DMS79 treated with DMSO at 0.1 percent for 48 hours (cell line): Measurements from ENCODE around the gene CFAP74.
A peak's percentile ranks its signal among the peaks of the same experiment; 100 is the strongest.
"Not testable (repeated sequence)": the region's sequence is repeated elsewhere in the genome, so short reads cannot be mapped to it uniquely, and the experiment has no call there.

Experiments
- DNase-seq: peaks from one replicate; lab custom pipeline; 2025; lab: John Stamatoyannopoulos, UW

The CFAP74 gene

GRCh38 chr1:1984560-1985070, 19.0 kb downstream of the CFAP74 start:
- no peak for DNase-seq

DNA sequence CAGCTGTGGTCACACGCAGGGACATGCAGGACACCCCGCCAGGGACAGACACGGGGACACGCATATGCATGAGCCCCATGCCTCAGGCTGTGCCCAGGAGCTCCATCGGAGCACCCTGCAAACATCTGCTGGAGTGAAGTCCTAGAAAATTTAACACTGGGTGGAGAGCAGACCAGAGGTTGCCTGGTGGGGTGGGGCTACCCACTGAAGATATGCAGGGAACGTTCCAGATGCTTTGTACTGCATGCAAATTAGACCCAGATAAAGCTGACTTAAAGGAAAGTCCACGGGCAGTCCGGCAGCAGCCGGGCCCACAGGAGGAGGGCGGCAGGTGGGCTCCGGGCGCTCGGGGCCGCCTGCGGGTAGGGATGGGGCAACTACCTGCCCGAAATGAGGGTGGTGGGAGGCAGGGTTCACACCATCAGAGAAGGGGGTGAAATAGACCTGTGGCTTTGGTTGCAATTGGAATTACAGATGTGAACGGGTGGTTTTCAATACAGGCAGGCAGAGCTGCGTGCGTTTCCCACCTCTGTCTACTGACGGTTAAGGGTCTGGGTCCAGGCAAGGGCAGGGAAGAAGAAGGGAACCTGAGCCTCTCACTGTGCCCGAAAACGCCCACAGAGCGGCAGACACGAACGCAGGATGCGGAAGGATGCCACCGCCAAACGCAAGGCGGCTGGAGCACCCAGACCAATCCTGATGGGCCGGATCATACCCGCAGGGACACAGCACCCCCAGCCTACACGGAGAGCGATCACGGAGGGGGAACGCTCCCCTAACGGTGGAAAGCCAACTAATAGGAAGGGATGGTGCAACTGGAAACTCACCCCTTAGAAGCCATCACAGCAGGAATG, 21.0 kb downstream of the CFAP74 start:
- DNase-seq, result no peak

DNA sequence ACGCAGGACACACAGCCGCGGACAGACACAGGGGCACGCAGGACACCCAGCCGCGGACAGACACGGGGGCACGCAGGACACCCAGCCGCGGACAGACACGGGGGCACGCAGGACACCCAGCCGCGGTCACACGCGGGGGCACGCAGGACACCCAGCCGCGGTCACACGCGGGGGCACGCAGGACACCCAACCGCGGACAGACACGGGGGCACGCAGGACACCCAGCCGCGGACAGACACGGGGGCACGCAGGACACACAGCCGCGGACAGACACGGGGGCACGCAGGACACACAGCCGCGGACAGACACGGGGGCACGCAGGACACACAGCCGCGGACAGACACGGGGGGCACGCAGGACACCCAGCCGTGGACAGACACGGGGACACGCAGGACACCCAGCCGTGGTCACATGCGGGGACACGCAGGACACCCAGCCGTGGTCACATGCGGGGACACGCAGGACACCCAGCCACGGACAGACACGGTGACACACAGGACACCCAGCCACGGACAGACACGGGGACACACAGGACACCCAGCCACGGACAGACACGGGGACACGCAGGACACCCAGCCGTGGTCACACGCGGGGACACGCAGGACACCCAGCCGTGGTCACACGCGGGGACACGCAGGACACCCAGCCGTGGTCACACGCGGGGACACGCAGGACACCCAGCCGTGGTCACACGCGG, 21.8 kb downstream of the CFAP74 start:
- not testable (repeated sequence) for DNase-seq

DNA sequence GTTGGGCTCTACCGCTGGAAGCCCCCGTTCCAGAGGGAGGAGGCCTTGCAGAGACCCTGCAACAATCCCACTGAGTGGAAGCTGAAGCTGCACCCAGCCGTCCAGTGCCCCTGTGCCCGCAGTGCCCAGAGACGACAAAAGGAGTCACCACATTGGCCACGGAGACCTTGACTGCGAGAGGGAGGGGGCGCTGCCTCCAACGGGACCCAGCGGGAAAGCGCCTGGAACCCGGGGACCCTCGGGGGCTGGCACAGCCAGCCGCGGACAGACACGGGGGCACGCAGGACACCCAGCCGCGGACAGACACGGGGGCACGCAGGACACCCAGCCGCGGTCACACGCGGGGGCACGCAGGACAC, 22.5 kb downstream of the CFAP74 start:
- no peak for DNase-seq

- no peak for DNase-seq
These were observed 23.0 kb downstream of the CFAP74 start for GRCh38 chr1:1980467-1981141.

- DNase-seq, result no peak
These were observed 24.0 kb downstream of the CFAP74 start for GRCh38 chr1:1979482-1980165.

GRCh38 chr1:1978690-1979481, 24.7 kb downstream of the CFAP74 start:
- DNase-seq, result not testable (repeated sequence)

DNA sequence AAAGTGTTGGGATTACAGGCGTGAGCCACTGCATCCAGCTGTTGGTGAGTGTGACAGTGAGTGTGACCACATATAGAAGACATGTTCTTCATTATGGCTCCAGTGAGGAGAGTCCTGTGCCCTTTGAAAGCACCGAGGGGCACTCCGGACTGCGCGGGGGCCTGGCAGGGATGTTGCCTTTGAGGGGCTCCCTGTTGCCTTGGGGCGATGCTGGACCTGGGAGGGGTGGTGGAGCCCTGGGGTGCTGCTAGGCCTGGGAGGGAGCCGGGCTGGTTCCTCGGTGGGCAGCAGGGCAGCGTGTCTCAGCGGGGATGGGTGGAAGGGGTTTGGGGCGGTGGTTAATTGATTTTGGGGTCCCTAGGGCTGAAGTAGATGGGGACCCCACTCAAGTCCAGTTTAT, 25.5 kb downstream of the CFAP74 start:
- no peak for DNase-seq

GRCh38 chr1:1976031-1976430, 27.6 kb downstream of the CFAP74 start:
- DNase-seq, result no peak

GRCh38 chr1:1975535-1975934, 28.1 kb downstream of the CFAP74 start:
- no peak for DNase-seq

GRCh38 chr1:1974834-1975233, 28.8 kb downstream of the CFAP74 start:
- no peak for DNase-seq

DNA sequence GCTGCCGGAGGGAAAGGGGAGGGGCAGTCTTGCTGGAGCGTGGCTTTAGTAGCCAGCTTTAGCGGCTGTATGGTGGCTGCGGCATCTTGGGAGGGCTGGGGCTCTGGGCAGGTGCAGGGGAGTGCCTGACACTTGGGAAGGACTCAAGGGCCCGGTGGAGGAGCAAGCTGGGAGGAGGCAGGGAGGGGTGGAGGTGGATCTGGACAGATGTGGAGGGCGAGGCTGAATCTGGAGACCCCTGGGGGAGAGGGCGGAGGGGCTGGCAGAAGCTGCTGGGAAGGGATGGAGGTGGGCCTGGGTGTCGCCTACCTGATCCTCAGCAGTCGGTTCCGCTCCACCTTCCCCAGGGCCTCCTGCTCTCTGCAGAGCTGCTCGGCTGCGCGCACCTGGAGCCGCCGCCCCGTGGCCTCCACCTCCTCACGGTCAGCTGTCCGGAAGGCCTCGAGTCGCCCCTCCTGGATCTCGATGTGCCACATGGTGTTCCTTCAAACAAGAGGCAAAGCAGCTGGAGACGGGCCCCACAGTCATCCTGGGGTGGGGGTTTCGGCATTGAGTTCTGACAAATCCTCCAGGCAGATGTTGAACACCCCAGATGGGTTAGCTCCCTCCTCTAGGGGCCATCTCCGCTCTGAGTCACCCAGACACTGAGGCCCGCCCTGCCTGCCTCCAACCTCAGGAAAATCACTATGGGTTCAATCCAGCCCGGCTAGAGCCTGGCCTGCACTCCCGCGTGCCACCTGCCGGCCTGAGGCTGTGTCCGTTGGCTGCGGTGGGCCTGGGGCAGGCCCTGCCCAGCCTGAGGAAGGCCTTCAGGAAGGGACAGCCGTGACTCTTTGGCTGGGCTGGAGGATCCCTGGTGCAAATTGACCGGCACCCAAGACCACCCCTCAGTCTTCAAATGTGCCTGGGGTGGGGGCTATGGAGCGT, 29.6 kb downstream of the CFAP74 start:
- peak; percentile 25 for DNase-seq

DNA sequence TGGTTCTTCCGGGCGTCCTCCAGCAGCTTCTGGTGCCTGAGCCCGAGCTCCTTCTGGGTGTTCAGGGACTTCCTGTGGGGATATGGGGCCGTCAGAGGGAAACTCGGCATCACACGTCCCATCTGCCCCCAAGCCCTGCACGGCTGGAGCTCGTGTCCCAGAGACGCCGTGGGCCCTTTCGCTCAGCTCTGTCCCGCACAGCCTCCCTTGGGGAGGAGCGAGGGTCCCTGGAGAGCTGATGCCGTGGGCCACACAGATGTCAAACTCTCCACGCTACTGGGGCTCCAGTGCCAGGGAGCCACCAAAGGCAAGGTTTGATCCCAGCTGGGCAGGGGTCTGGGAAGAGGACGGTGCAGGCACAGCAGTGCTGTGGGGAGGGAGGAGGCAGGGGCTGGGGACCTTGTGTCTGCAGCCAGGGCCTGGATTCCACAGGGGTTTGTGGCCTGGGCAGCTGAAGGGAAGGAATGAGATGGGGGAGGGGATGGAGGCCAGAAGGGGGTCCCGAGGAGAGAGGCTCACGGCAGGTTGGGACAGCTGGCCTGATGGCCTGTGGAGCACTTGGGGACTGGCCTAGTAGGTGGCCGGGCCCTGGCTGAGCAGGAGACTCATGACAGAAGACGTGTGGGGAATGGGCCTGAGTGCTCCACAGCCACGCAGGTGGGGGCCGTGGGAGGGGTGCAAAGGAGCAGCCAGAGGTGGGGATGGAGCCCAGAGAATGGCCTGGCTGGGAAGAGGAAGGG, 30.4 kb downstream of the CFAP74 start:
- DNase-seq, result no peak

DNA sequence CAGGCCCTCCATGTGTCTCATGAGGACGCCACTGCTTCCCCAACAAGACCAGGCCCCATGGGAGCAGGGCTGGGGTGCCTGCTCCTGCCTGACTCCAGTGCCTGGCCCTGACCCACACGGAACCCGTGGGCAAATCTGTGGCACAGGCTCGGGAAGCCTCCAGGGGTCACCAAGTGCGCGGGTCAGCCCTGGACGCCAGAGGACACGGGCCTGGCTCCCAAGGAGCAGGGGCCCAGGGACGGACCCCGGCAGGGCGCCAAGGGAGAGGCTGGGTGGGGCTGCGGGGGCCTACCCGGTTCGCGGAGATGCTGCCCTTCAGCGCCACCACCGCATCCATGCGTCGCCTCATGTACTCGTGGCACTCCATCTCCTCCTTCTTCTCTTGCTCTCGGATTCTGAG, 31.9 kb downstream of the CFAP74 start:
- no peak for DNase-seq

- DNase-seq, result no peak
These were observed 32.6 kb downstream of the CFAP74 start for GRCh38 chr1:1971017-1971416.

- no peak for DNase-seq
These were observed 33.5 kb downstream of the CFAP74 start for GRCh38 chr1:1969953-1970716.

- DNase-seq, result no peak
These were observed 34.1 kb downstream of the CFAP74 start for GRCh38 chr1:1969505-1969900.

DNA sequence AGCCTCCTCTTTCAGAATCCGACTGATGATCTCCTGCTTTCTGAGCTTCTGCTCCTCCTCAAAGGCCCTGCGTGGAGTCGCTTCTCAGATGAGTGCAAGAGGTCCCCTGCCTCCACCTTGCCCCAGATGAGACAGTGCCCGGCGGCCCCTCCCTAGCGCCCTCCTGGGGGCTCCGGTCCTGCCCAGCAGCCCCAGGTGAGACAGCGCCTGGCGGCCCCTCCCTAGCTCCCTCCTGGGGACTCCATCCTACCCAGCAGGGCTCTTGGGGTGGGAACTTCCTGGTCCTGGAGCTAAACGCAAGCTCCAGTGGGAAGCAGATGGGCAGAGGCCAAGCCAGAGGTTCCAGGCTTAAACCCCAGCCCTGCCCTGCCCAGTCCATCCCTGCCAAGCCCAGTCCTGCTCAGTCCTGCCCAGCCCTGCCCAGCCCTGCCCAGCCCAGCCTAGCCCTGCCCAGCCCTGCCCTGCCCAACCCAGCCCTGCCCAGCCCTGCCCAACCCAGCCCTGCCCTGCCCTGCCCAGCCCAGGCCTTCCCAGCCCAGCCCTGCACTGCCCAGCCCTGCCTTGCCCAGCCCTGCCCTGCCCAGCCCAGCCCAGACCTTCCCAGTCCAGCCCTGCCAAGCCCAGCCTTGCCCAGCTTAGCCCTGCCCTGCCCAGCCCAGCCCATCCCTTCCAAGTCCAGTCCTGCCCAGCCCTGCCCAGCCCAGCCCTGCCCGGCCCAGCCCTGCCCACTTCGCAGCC, 34.6 kb downstream of the CFAP74 start:
- no peak for DNase-seq
